HEK293T (cell line): Measurements from ENCODE around the gene TRERF1.
A peak's percentile ranks its signal among the peaks of the same experiment; 100 is the strongest.
"Not testable (repeated sequence)": the region's sequence is repeated elsewhere in the genome, so short reads cannot be mapped to it uniquely, and the experiment has no call there.

ENCODE experiments used
- CTCF ChIA-PET: fragments of 350-600 bp; formaldehyde crosslinking; extraction: SDS; loops from one replicate; lab custom pipeline; 2021; ENCODE audit warnings: antibody characterized with exemption, inconsistent platforms; lab: Yijun Ruan, JAX
- POLR2A ChIA-PET: fragments of 350-600 bp; formaldehyde crosslinking; extraction: SDS; loops from one replicate; lab custom pipeline; 2020; ENCODE audit warnings: antibody characterized with exemption, inconsistent platforms; lab: Yijun Ruan, JAX
- DNase-seq: peaks from one replicate; pipeline ENCODE4 v3.0.0; 2012; ENCODE audit warnings: mixed read lengths; ENCODE audit errors: extremely low spot score
- ARNT ChIP-seq: fragments of 450-650 bp; IDR thresholded peaks from 2 replicates; pipeline ENCODE4 v1.6.1; 2017; ENCODE audit warnings: mild to moderate bottlenecking
- BHLHE40 ChIP-seq: fragments of 450-650 bp; IDR thresholded peaks from 2 replicates; pipeline ENCODE4 v1.6.1; 2016; ENCODE audit warnings: mild to moderate bottlenecking, moderate library complexity, borderline replicate concordance
- CTBP1 ChIP-seq: fragments of 450-650 bp; IDR thresholded peaks from 2 replicates; pipeline ENCODE4 v1.6.1; 2016; ENCODE audit warnings: borderline replicate concordance
- ELF4 ChIP-seq: fragments of 450-650 bp; IDR thresholded peaks from 2 replicates; pipeline ENCODE4 v1.6.1; 2017; ENCODE audit warnings: antibody characterized with exemption
- FOXA1 ChIP-seq: fragments of 450-650 bp; IDR thresholded peaks from 2 replicates; pipeline ENCODE4 v1.6.1; 2016; ENCODE audit warnings: mild to moderate bottlenecking
- FOXK2 ChIP-seq: fragments of 450-650 bp; IDR thresholded peaks from 2 replicates; pipeline ENCODE4 v1.6.1; 2016; ENCODE audit warnings: mild to moderate bottlenecking
- FOXM1 ChIP-seq: fragments of 450-650 bp; IDR thresholded peaks from 2 replicates; pipeline ENCODE4 v1.6.1; 2017; ENCODE audit warnings: mild to moderate bottlenecking, borderline replicate concordance
- HDGF ChIP-seq: fragments of 450-650 bp; IDR thresholded peaks from 2 replicates; pipeline ENCODE4 v1.6.1; 2017; ENCODE audit warnings: antibody characterized with exemption, borderline replicate concordance
- L3MBTL2 ChIP-seq: fragments of 450-650 bp; conservative IDR thresholded peaks from 2 replicates; pipeline ENCODE4 v1.6.1; 2016; ENCODE audit warnings: mild to moderate bottlenecking
- LEF1 ChIP-seq: fragments of 450-650 bp; IDR thresholded peaks from 2 replicates; pipeline ENCODE4 v1.6.1; 2017; ENCODE audit warnings: mild to moderate bottlenecking, borderline replicate concordance
- NFRKB ChIP-seq: fragments of 450-650 bp; IDR thresholded peaks from 2 replicates; pipeline ENCODE4 v1.6.1; 2016; ENCODE audit warnings: mild to moderate bottlenecking, moderate library complexity
- PKNOX1 ChIP-seq: fragments of 450-650 bp; IDR thresholded peaks from 2 replicates; pipeline ENCODE4 v1.6.1; 2016
- SP1 ChIP-seq: fragments of 450-650 bp; IDR thresholded peaks from 2 replicates; pipeline ENCODE4 v1.6.1; 2017
- SUZ12 ChIP-seq: fragments of 450-650 bp; IDR thresholded peaks from 2 replicates; pipeline ENCODE4 v1.6.1; 2016; ENCODE audit warnings: mild to moderate bottlenecking
- TARDBP ChIP-seq: fragments of 450-650 bp; IDR thresholded peaks from 2 replicates; pipeline ENCODE4 v1.6.1; 2016
- ZNF384 ChIP-seq: fragments of 450-650 bp; IDR thresholded peaks from 2 replicates; pipeline ENCODE4 v1.6.1; 2016

The TRERF1 gene

GRCh38 chr6:42220807-42221206 lies 230.9 kb downstream of the TRERF1 start:
- DNase-seq: no peak
- TF ChIP-seq L3MBTL2 (no peak), FOXA1 (no peak), ELF4 (no peak), NFRKB (no peak), SP1 (no peak), CTBP1 (no peak), FOXM1 (no peak), LEF1 (no peak), HDGF (no peak), TARDBP (no peak), ARNT (no peak), SUZ12 (no peak), BHLHE40 (no peak), ZNF384 (no peak), PKNOX1 (no peak), FOXK2 (no peak)
- POLR2A ChIA-PET: no interaction called here
- CTCF ChIA-PET: no interaction called here

- POLR2A ChIA-PET: interaction anchor here (0.6 to 2.4 kb wide), 7 partner anchors 9 to 329 kb away, joined by 3 to 14 read pairs (median 4); no protein-coding TSS in a partner anchor
- TF ChIP-seq HDGF: no peak
- no peak; the same call in 1 of the 2 replicates for TF ChIP-seq L3MBTL2
- peak; percentile 47; the same call in 1 of the 2 replicates for TF ChIP-seq ELF4
- TF ChIP-seq SUZ12: no peak
- TF ChIP-seq NFRKB: peak; percentile 75
- no peak for TF ChIP-seq FOXK2
- DNase-seq: peak; percentile 89
- CTCF ChIA-PET: interaction anchor here (0.6 kb wide), 1 partner anchor 43 kb away, joined by 3 read pairs; no protein-coding TSS in a partner anchor
These were observed 234.0 kb downstream of the TRERF1 start, which contains the start of gene MRPS10 for GRCh38 chr6:42217519-42218367. Gene MRPS10 (minus strand): TSS chr6:42217861. CDS start chr6:42217849, 12 bp downstream.

- no peak for DNase-seq
- TF ChIP-seq FOXK2: no peak
- TF ChIP-seq LEF1: no peak
- no peak for TF ChIP-seq PKNOX1
- TF ChIP-seq NFRKB: no peak
- TF ChIP-seq BHLHE40: no peak
- TF ChIP-seq SP1: no peak
- no peak for TF ChIP-seq TARDBP
- no peak for TF ChIP-seq FOXM1
- no peak for TF ChIP-seq SUZ12
- no peak for TF ChIP-seq ELF4
- no peak for TF ChIP-seq L3MBTL2
- no peak for TF ChIP-seq FOXA1
- TF ChIP-seq ZNF384: no peak
- no peak for TF ChIP-seq ARNT
- TF ChIP-seq CTBP1: no peak
- TF ChIP-seq HDGF: no peak
- CTCF ChIA-PET: no interaction called here
- POLR2A ChIA-PET: interaction anchor here (0.7 to 2.4 kb wide), 6 partner anchors 10 to 330 kb away, joined by 3 to 14 read pairs (median 4); no protein-coding TSS in a partner anchor
These were observed 234.6 kb downstream of the TRERF1 start for GRCh38 chr6:42217157-42217518.

GRCh38 chr6:42216495-42216894 lies 235.2 kb downstream of the TRERF1 start:
- DNase-seq, CTCF ChIA-PET: not testable (repeated sequence)
- POLR2A ChIA-PET: interaction anchor here (0.9 to 2.4 kb wide), 5 partner anchors 10 to 331 kb away, joined by 3 to 14 read pairs (median 4); no protein-coding TSS in a partner anchor

GRCh38 chr6:42212442-42212841 lies 239.3 kb downstream of the TRERF1 start:
- DNase-seq: no peak
- POLR2A ChIA-PET: no interaction called here
- CTCF ChIA-PET: no interaction called here
- TF ChIP-seq LEF1 (no peak), CTBP1 (no peak), TARDBP (no peak), PKNOX1 (no peak), L3MBTL2 (no peak), ARNT (no peak), ZNF384 (no peak), FOXA1 (no peak), FOXM1 (no peak), HDGF (no peak), BHLHE40 (no peak), SP1 (no peak), ELF4 (no peak), NFRKB (no peak), SUZ12 (no peak), FOXK2 (no peak)

- no peak for TF ChIP-seq ELF4
- TF ChIP-seq CTBP1: no peak
- no peak for TF ChIP-seq TARDBP
- no peak for TF ChIP-seq L3MBTL2
- TF ChIP-seq LEF1: no peak
- TF ChIP-seq FOXM1: no peak
- no peak for TF ChIP-seq FOXA1
- no peak for TF ChIP-seq BHLHE40
- no peak for TF ChIP-seq ZNF384
- no peak for TF ChIP-seq SP1
- TF ChIP-seq FOXK2: no peak
- no peak for TF ChIP-seq NFRKB
- no peak for TF ChIP-seq HDGF
- no peak for TF ChIP-seq PKNOX1
- no peak for TF ChIP-seq SUZ12
- TF ChIP-seq ARNT: no peak
- no peak for DNase-seq
- ChIA-PET CTCF (no interaction called here), POLR2A (no interaction called here)
These were observed 240.0 kb downstream of the TRERF1 start for GRCh38 chr6:42211726-42212125.
